ENCODE measurements around the gene SNX11.
A peak's percentile ranks its signal among the peaks of the same experiment; 100 is the strongest.

The SNX11 gene

GRCh38 chr17:48125829-48126531 is 18.4 kb downstream of the SNX11 start:
- no peak for TF ChIP-seq CTCF (IDR thresholded peaks at IDR 0.05; ENCODE audit: low read depth, low read length)
- no peak for DNase-seq (ENCODE audit: extremely low read depth, low read depth)

GRCh38 chr17:48126532-48126850 is 18.9 kb downstream of the SNX11 start:
- DNase-seq (ENCODE audit: extremely low read depth, low read depth), result no peak

GRCh38 chr17:48127371-48128051 is 19.9 kb downstream of the SNX11 start:
- DNase-seq (ENCODE audit: extremely low read depth, low read depth), result no peak
- TF ChIP-seq CTCF (IDR thresholded peaks at IDR 0.05; ENCODE audit: low read depth, low read length), result no peak

More at GRCh38 chr17:48126532-48126850, 18.9 kb downstream of the SNX11 start:
- TF ChIP-seq CTCF (IDR thresholded peaks at IDR 0.05; ENCODE audit: low read depth, low read length), result no peak

GRCh38 chr17:48128400-48128799 is 20.8 kb downstream of the SNX11 start:
- no peak for DNase-seq (ENCODE audit: extremely low read depth, low read depth)

GRCh38 chr17:48129981-48130380 is 22.4 kb downstream of the SNX11 start:
- TF ChIP-seq CTCF (IDR thresholded peaks at IDR 0.05; ENCODE audit: low read depth, low read length), result no peak
- no peak for DNase-seq (ENCODE audit: extremely low read depth, low read depth)

More at GRCh38 chr17:48128400-48128799, 20.8 kb downstream of the SNX11 start:
- no peak for TF ChIP-seq CTCF (IDR thresholded peaks at IDR 0.05; ENCODE audit: low read depth, low read length)

- TF ChIP-seq CTCF (IDR thresholded peaks at IDR 0.05; ENCODE audit: low read depth, low read length), result peak; percentile 89
- DNase-seq (ENCODE audit: extremely low read depth, low read depth), result peak; percentile 23
Observed at GRCh38 chr17:48131216-48131824, 23.8 kb downstream of the SNX11 start.

- no peak for TF ChIP-seq CTCF (IDR thresholded peaks at IDR 0.05; ENCODE audit: low read depth, low read length)
- no peak for DNase-seq (ENCODE audit: extremely low read depth, low read depth)
Observed at GRCh38 chr17:48132385-48132784, 24.8 kb downstream of the SNX11 start.

Data from AG09319 (cell line).